Osteocyte (in vitro differentiated cells): ENCODE data around the gene ASF1B. TPM values are rescaled to one million over a fixed set of nuclear protein-coding genes. Genes with fewer than 3 reads are reported as not detected.

Experiments
- DNase-seq: peaks from one replicate; pipeline ENCODE4 v3.0.0; 2021; ENCODE audit warnings: mixed read lengths; ENCODE audit not compliant: unreplicated experiment; ENCODE audit errors: extremely low spot score
- H3K27ac Mint-ChIP-seq: one replicate; pipeline ENCODE4 v1.8.0; 2021; ENCODE audit warnings: mild to moderate bottlenecking, mixed read lengths; ENCODE audit not compliant: unreplicated experiment
- H3K27me3 Mint-ChIP-seq: one replicate; pipeline ENCODE4 v1.8.0; 2021; ENCODE audit warnings: mixed read lengths; ENCODE audit not compliant: unreplicated experiment
- H3K36me3 Mint-ChIP-seq: one replicate; pipeline ENCODE4 v1.8.0; 2021; ENCODE audit warnings: mixed read lengths; ENCODE audit not compliant: unreplicated experiment
- H3K4me1 Mint-ChIP-seq: one replicate; pipeline ENCODE4 v1.8.0; 2021; ENCODE audit warnings: mixed read lengths; ENCODE audit not compliant: unreplicated experiment
- H3K4me3 Mint-ChIP-seq: one replicate; pipeline ENCODE4 v1.8.0; 2021; ENCODE audit warnings: mild to moderate bottlenecking, moderate library complexity, mixed read lengths; ENCODE audit not compliant: unreplicated experiment
- H3K9me3 Mint-ChIP-seq: one replicate; pipeline ENCODE4 v1.8.0; 2021; ENCODE audit warnings: mixed read lengths; ENCODE audit not compliant: unreplicated experiment
- total RNA-seq: library from RNA; stranded (reverse); gene quantifications from 2 replicates; pipeline ENCODE4 v1.2.1, GENCODE V29; 2021
- TF ChIP-seq, protein P1 (sequence below): fragments of 200-600 bp; sonication (generic); IDR thresholded peaks from 2 replicates; pipeline ENCODE4 v1.5.0; 2021; ENCODE audit warnings: antibody characterized with exemption, mild to moderate bottlenecking, moderate library complexity

Gene ASF1B
- total RNA-seq, 1 donor from 2014 or later, result 4.5 TPM

DNA sequence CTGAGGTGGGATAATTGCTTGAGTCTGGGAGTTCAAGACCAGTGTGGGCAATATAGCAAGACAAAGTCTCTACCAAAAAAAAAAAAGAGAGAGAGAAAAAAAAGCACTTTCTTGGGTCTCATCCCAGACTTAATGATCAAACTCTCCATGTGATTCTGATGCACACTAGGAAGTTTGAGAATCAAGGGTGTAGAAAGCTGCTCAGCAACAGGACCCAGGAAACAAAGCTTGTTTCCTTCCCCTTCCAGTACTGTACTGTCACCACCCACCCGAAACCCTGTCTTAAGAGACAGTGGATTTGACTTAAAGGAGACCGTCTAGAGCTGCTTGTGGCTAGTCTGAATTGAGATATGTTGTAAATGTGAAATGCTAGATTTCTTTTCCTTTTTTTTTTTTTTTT, 58.0 kb downstream of the ASF1B start:
- Mint-ChIP-seq H3K4me3 (no peak overlapping the region), H3K4me1 (peaks cover 35% of the 10 kb centered on the region), H3K27me3 (no peaks in the 10 kb centered on the region), H3K9me3 (no peaks in the 10 kb centered on the region), H3K27ac (no peak overlapping the region), H3K36me3 (no peaks in the 10 kb centered on the region)
- no peak for DNase-seq
- TF ChIP-seq, protein P1, sequence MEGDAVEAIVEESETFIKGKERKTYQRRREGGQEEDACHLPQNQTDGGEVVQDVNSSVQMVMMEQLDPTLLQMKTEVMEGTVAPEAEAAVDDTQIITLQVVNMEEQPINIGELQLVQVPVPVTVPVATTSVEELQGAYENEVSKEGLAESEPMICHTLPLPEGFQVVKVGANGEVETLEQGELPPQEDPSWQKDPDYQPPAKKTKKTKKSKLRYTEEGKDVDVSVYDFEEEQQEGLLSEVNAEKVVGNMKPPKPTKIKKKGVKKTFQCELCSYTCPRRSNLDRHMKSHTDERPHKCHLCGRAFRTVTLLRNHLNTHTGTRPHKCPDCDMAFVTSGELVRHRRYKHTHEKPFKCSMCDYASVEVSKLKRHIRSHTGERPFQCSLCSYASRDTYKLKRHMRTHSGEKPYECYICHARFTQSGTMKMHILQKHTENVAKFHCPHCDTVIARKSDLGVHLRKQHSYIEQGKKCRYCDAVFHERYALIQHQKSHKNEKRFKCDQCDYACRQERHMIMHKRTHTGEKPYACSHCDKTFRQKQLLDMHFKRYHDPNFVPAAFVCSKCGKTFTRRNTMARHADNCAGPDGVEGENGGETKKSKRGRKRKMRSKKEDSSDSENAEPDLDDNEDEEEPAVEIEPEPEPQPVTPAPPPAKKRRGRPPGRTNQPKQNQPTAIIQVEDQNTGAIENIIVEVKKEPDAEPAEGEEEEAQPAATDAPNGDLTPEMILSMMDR, result no peak

- peak overlapping the region; percentile 91 for H3K4me3 Mint-ChIP-seq
- H3K36me3 Mint-ChIP-seq, result no peaks in the 10 kb centered on the region
- H3K9me3 Mint-ChIP-seq, result no peaks in the 10 kb centered on the region
- DNase-seq, result no peak
- no peaks in the 10 kb centered on the region for H3K27me3 Mint-ChIP-seq
- peaks cover 22% of the 10 kb centered on the region for H3K4me1 Mint-ChIP-seq
- H3K27ac Mint-ChIP-seq, result peak overlapping the region; percentile 79
- TF ChIP-seq, protein P1, result no peak
These were observed 62.2 kb downstream of the ASF1B start for GRCh38 chr19:14073925-14074838.

DNA sequence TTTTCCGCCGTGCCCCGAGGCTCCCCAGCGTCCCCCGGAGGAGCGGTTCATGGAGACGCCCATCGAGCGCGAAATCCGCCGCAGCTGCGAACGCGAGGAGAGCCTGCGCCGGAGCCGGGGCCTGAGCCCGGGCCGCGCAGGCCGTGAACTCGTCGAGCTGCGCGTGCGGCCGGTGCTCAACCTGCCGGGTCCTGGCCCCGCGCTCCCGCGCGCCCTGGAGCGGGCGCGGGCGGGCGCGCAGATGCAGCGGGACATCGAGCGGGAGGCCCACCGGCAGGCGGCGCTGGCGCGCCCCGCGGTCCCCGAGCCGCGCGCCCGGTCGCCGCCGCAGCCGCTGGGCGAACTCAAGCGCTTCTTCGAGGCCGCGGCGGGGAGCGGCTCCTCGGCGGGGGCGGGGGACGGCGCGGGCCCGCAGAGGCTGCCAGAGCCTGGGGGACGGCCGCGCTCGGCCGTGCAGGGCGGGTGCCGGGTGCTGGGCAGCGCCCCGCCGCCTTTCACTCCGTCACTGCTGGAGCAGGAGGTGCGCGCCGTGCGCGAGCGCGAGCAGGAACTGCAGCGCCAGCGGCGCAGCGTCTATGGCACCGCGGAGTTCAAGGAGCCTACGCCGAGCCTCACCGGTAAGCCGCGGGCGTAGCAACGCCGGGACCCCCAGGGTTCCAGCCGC, 63.0 kb downstream of the ASF1B start:
- Mint-ChIP-seq H3K9me3 (no peaks in the 10 kb centered on the region), H3K36me3 (no peaks in the 10 kb centered on the region), H3K27ac (peak overlapping the region; percentile 79), H3K4me1 (peaks cover 22% of the 10 kb centered on the region), H3K27me3 (no peaks in the 10 kb centered on the region), H3K4me3 (peak overlapping the region; percentile 91)
- TF ChIP-seq, protein P1, result peak; percentile 59
- peak; percentile 89 for DNase-seq

DNA sequence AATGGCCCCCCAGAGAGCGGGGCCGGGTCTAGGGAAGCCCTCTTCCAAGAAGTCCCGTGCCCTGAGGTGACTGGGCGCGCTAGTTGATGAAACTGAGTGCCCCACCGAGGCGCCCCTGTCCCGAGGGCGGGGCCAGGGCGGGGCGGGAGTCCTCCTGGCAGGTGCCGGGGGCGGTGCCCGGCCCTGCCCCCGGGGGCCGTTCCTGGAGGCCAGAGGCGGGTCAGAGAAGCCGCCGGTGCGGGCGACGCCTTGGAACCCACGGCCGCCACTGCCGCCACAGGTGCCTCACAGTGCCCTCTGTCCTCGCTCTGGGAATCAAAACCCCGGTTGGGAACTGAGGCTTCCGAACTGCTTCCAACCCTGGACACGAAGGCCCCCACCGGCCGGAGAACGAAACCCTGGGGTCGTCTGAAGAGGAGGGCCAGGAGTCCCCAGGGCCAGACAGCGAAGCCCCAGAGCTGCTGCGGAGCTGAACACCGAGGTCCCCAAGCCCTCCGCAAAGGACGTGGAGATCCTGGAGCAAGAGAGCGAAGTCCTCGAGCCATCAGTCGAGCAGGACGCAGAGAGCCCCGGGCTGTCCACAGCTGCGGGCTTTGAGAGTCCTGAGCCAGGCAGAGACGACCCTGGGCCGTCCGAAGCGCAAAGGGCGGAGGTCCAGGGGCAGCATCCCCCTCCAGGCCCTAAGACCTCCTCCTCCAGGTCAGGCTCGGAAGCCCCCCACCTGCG, 63.7 kb downstream of the ASF1B start, which contains the start of gene MISP3:
Gene MISP3, plus strand, starts transcription at position 252 of the 726 bp plus-strand sequence. CDS start 524 bp downstream, outside the sequence.
- TF ChIP-seq, protein P1, result no peak
- Mint-ChIP-seq H3K36me3 (no peaks in the 10 kb centered on the region), H3K9me3 (no peaks in the 10 kb centered on the region), H3K4me3 (peak within 1 kb of the TSS; percentile 91), H3K27me3 (no peaks in the 10 kb centered on the region), H3K27ac (peak within 1 kb of the TSS; percentile 65), H3K4me1 (peaks cover 22% of the 10 kb centered on the region)
- no peak for DNase-seq
